HepG2 (cell line): ENCODE data around the gene PSMD9. TPM values are rescaled to one million over a fixed set of nuclear protein-coding genes. Genes with fewer than 3 reads are reported as not detected.

Experiments used
- ATAC-seq: fragments of 200-7000 bp; cut with Tn5 transposase; 3 replicates; pipeline ENCODE4 v1.9.1; 2020; ENCODE audit warnings: mild to moderate bottlenecking, moderate library complexity
- BruUV-seq: library from RNA; stranded (reverse); fragments of 400-500 nt; replicated peaks from 2 replicates; lab custom pipeline; 2021; lab: Mats Ljungman, UMichigan
- CTCF ChIA-PET: fragments of 300-600 bp; formaldehyde crosslinking; extraction: SDS; loops from one replicate; lab custom pipeline; 2021; ENCODE audit warnings: low total read pairs, inconsistent platforms, low intra/inter-chr PET ratio; lab: Yijun Ruan, JAX
- POLR2A ChIA-PET: fragments of 350-600 bp; sonication (Branson Sonifier 250); formaldehyde crosslinking; loops from one replicate; lab custom pipeline; 2020; ENCODE audit warnings: antibody characterized with exemption, inconsistent platforms; lab: Yijun Ruan, JAX
- DNase-seq: peaks from one replicate; pipeline ENCODE4 v3.0.0-alpha.2; 2015; ENCODE audit warnings: low spot score
- FAIRE-seq: peaks from 3 replicates; lab custom pipeline; 2011; peaks lifted over from hg19 to GRCh38; lab: Jason Lieb, UNC
- H2AFZ ChIP-seq: one replicate; pipeline ENCODE4 v1.6.1; 2011; ENCODE audit warnings: low read length, inconsistent platforms
- H3K27ac ChIP-seq: fragments of 300-600 bp; 3 replicates; pipeline ENCODE4 v1.8.0; 2011; ENCODE audit warnings: mixed run types, mild to moderate bottlenecking, mixed read lengths, low read length, inconsistent platforms; ENCODE audit not compliant: insufficient read depth; ENCODE audit errors: extremely low read length
- H3K27me3 ChIP-seq, 2 experiments: fragments of 200-600 bp in 1 of 2; 2 replicates in 1 of 2; 3 replicates in 1 of 2; pipeline versions ENCODE4 v1.6.0 to v1.8.0; 2011; ENCODE audit warnings: low read length in 2 of 2, mild to moderate bottlenecking in 2 of 2, moderate library complexity in 2 of 2, inconsistent platforms in 1 of 2; ENCODE audit not compliant: insufficient read depth in 2 of 2, control insufficient read depth in 1 of 2
- H3K36me3 ChIP-seq, 2 experiments: fragments of 200-600 bp in 1 of 2; replicated peaks in 1 of 2; 2 replicates in 1 of 2; 3 replicates in 1 of 2; pipeline versions ENCODE4 v1.5.1 to v1.8.0; 2011; ENCODE audit warnings: low read length in 2 of 2, inconsistent platforms in 1 of 2; ENCODE audit not compliant: insufficient read depth in 2 of 2, control insufficient read depth in 1 of 2
- H3K4me1 ChIP-seq: 2 replicates; pipeline ENCODE4 v1.5.1; 2012; ENCODE audit warnings: low read length, inconsistent platforms; ENCODE audit not compliant: insufficient read depth
- H3K4me2 ChIP-seq: 2 replicates; pipeline ENCODE4 v1.6.0; 2011; ENCODE audit warnings: low read depth, low read length, inconsistent platforms
- H3K4me3 ChIP-seq, 3 experiments: fragments of 200-600 bp in 1 of 3; sonication (generic), shearing (Covaris generic) in 1 of 3; replicated peaks in 1 of 3; 2 replicates each; pipeline ENCODE4 v1.5.1; 2011 to 2016; ENCODE audit warnings: low read length in 3 of 3, inconsistent platforms in 2 of 3, low read depth in 2 of 3, mild to moderate bottlenecking in 2 of 3, control low read depth in 1 of 3, mixed read lengths in 1 of 3; ENCODE audit not compliant: insufficient read depth in 1 of 3
- H3K79me2 ChIP-seq: one replicate; pipeline ENCODE4 v1.6.1; 2011; ENCODE audit warnings: low read length, inconsistent platforms; ENCODE audit not compliant: insufficient read depth
- H3K9ac ChIP-seq: 2 replicates; pipeline ENCODE4 v1.6.0; 2011; ENCODE audit warnings: mild to moderate bottlenecking, low read depth, low read length, inconsistent platforms; ENCODE audit not compliant: insufficient read depth
- H3K9me3 ChIP-seq: 2 replicates; pipeline ENCODE4 v1.5.1; 2012; ENCODE audit warnings: mild to moderate bottlenecking, low read length
- H4K20me1 ChIP-seq: 2 replicates; pipeline ENCODE4 v1.6.0; 2011; ENCODE audit warnings: inconsistent platforms, mild to moderate bottlenecking, low read length, moderate library complexity; ENCODE audit not compliant: insufficient read depth
- CCAR2 ChIP-seq: fragments of 200-400 bp; formaldehyde crosslinking; optimal IDR thresholded peaks from 2 replicates; pipeline ENCODE3; 2018; ENCODE audit warnings: low read depth, mild to moderate bottlenecking, low read length, moderate library complexity
- CEBPB ChIP-seq: IDR thresholded peaks from 2 replicates; pipeline ENCODE4 v1.6.1; 2011; ENCODE audit warnings: low read depth, low read length, improper control_type of control experiment, borderline replicate concordance
- CENPX ChIP-seq: sonication (generic); formaldehyde crosslinking; IDR thresholded peaks from 2 replicates; pipeline ENCODE4 v1.9.0; 2021; ENCODE audit warnings: mild to moderate bottlenecking, missing genetic modification reagents, moderate library complexity
- EP300 ChIP-seq, 3 experiments: sonication (generic) in 1 of 3; formaldehyde crosslinking in 1 of 3; IDR thresholded peaks; 2 replicates each; pipeline versions ENCODE4 v1.5.1 to v1.6.1; 2011 to 2020; ENCODE audit warnings: low read depth in 2 of 3, low read length in 2 of 3, borderline replicate concordance in 1 of 3, improper control_type of control experiment in 1 of 3, mild to moderate bottlenecking in 1 of 3, missing genetic modification reagents in 1 of 3, moderate library complexity in 1 of 3
- HCFC1 ChIP-seq: fragments of 150-350 bp; IDR thresholded peaks from 2 replicates; pipeline ENCODE4 v1.6.1; 2014; ENCODE audit warnings: low read depth, low read length
- HMG20A ChIP-seq: IDR thresholded peaks from 2 replicates; pipeline ENCODE4 v1.6.1; 2016; ENCODE audit warnings: borderline replicate concordance
- HNF4G ChIP-seq, 2 experiments: sonication (generic) in 1 of 2; formaldehyde crosslinking in 1 of 2; IDR thresholded peaks; 2 replicates each; pipeline versions ENCODE4 v1.4.0 to v1.6.1; 2011 to 2020; ENCODE audit warnings: borderline replicate concordance in 2 of 2, low read depth in 2 of 2, mild to moderate bottlenecking in 2 of 2, low read length in 1 of 2, missing genetic modification reagents in 1 of 2, moderate library complexity in 1 of 2
- MAFK ChIP-seq, 2 experiments: IDR thresholded peaks in 1 of 2; conservative IDR thresholded peaks in 1 of 2; 2 replicates each; pipeline ENCODE4 v1.6.1; 2011; ENCODE audit warnings: improper control_type of control experiment in 2 of 2, low read length in 2 of 2
- MYC ChIP-seq: sonication (generic); formaldehyde crosslinking; IDR thresholded peaks from 2 replicates; pipeline ENCODE4 v1.9.0; 2021; ENCODE audit warnings: missing genetic modification reagents, borderline replicate concordance
- NFIB ChIP-seq: sonication (generic); formaldehyde crosslinking; IDR thresholded peaks from 2 replicates; pipeline ENCODE4 v1.9.0; 2021; ENCODE audit warnings: missing genetic modification reagents, mild to moderate bottlenecking, borderline replicate concordance
- NR2F1 ChIP-seq, 2 experiments: fragments of 450-650 bp in 1 of 2; formaldehyde crosslinking in 1 of 2; IDR thresholded peaks; 2 replicates each; pipeline versions ENCODE4 v1.5.0 to v1.6.1; 2016 to 2020; ENCODE audit warnings: mild to moderate bottlenecking in 1 of 2, missing compliant biosample characterization in 1 of 2, missing genetic modification reagents in 1 of 2, moderate library complexity in 1 of 2
- RBM39 ChIP-seq: fragments of 200-400 bp; formaldehyde crosslinking; IDR thresholded peaks from one replicate; pipeline ENCODE4 v1.6.1; 2018; ENCODE audit warnings: antibody characterized with exemption, mild to moderate bottlenecking, low read depth, low read length; ENCODE audit not compliant: poor library complexity, severe bottlenecking
- ZNF652 ChIP-seq: IDR thresholded peaks from 2 replicates; pipeline ENCODE4 v1.6.1; 2016; ENCODE audit warnings: low read depth, borderline replicate concordance
- WGBS: methylation state at CpG from one replicate; pipeline ENCODE4 v1.1.6; 2017; ENCODE audit warnings: low lambda C conversion rate; 5-methylcytosine and 5-hydroxymethylcytosine counted together
- in situ Hi-C: cut with HindIII; loops from 2 replicates; pipeline ENCODE4 v1.10.0; 2017; ENCODE audit warnings: low pct_unique_long_range_greater_than_20kb; ENCODE audit not compliant: extremely low pct_ligation_motif_present
- intact Hi-C: fragments of 100-400 bp; cut with micrococcal nuclease; formaldehyde crosslinking; loops from one replicate; pipeline ENCODE4 v1.10.0; 2022; ENCODE audit not compliant: unreplicated experiment
- polyA plus RNA-seq, 8 experiments: library from polyadenylated mRNA; depleted of rRNA in 3 of 8; stranded (reverse) in 7 of 8; unstranded in 1 of 8; fragments of >200 nt; fragmentation: Illumina TruSeq in 4 of 8; extraction: Trizol in 4 of 8; gene quantifications; 2 replicates each; pipeline versions ENCODE4 v1.2.1 to v1.2.3, GENCODE V29; 2011 to 2016; ENCODE audit warnings: low read depth in 4 of 8, missing spikeins in 1 of 8, mixed read lengths in 1 of 8; ENCODE audit not compliant: insufficient read depth in 1 of 8
- total RNA-seq, 5 experiments: library from RNA; depleted of rRNA; stranded (reverse); fragments of >200 nt; fragmentation: Illumina TruSeq; extraction: Trizol; gene quantifications; 2 replicates each; pipeline ENCODE4 v1.2.3, GENCODE V29; 2016; ENCODE audit warnings: low read depth in 1 of 5
- TF ChIP-seq, protein P1 (sequence below): sonication (generic); formaldehyde crosslinking; conservative IDR thresholded peaks from 2 replicates; pipeline ENCODE4 v1.8.0; 2022; ENCODE audit warnings: missing genetic modification reagents
- TF ChIP-seq, protein P2 (sequence below): sonication (generic); formaldehyde crosslinking; IDR thresholded peaks from 2 replicates; pipeline ENCODE4 v1.5.1; 2020; ENCODE audit warnings: mild to moderate bottlenecking, missing genetic modification reagents, borderline replicate concordance
- TF ChIP-seq, protein P3 (sequence below): IDR thresholded peaks from 2 replicates; pipeline ENCODE4 v1.6.1; 2016; ENCODE audit warnings: low read depth

The PSMD9 gene
- total and polyA plus RNA-seq, 2 of the 13 experiments (the other 11 are each of a cell fraction or from before 2014, with no cell fraction given): 41.4 to 61.1 TPM

DNA sequence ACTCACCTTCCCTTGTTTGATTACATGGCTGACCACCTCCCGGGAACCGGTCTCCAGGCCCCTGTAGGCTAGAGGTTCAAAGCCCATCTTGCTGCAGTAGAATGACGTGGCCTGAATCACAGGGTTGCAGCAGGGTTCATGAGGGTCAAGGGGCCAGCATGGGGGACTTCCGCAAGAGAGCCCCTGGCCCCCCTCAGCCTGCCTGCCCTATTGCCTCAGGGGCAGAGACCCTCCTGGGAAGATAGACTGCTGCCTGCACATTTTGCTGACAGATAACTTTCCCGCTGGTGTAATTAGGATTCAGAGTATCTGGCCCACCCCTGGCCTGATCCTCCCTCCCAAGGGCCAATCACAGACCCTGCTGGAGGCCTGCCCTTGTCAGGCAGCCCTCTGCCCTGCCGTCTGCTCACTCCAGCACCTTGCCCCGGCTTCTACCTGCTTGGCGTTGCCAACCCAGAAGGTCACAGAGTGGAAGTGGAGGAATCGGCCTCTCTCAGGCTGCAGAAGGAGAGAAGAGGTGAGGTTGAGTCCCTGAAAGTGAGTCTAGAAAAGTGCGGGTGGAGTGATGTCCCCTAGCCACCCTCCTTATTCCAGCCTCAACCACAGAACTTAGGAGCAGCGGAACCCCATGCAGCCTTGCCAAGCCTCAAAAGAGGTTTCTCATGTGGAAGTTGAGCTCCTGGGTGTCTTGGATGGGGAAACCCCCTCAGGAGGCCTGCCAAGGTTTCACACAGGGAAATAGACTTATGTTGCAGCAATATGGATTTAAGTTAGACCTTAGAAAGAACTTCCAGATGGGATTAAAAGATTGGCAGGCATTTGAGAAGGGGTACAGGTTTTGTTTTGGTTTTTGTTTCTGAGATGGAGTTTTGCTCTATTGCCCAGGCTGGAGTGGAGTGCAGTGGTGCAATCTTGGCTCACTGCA lies 31.0 kb upstream of the PSMD9 start:
- BruUV-seq: TSS peak; percentile 78
- Histone ChIP-seq H3K4me2 (peak overlapping the region; percentile 98), H3K27ac (peak overlapping the region; percentile 100), H3K36me3 (peaks cover 0 to 4% of the 10 kb centered on the region in 2 experiments; a peak in 3 of 5 replicates), H3K9me3 (no peaks in the 10 kb centered on the region), H2AFZ (no peak overlapping the region), H3K79me2 (peaks cover 10% of the 10 kb centered on the region), H3K4me1 (peaks cover 64% of the 10 kb centered on the region), H3K4me3 (peak overlapping the region; percentile 58 to 78 (median 60)), H4K20me1 (no peaks in the 10 kb centered on the region), H3K27me3 (no peaks in the 10 kb centered on the region; a peak in 1 of 5 replicates), H3K9ac (peak overlapping the region; percentile 93)
- ATAC-seq: peak; percentile 64
- DNase-seq: peak; percentile 87
- WGBS: 16% methylated on average over 7 of the region's 11 CpGs
- ChIA-PET POLR2A (interaction anchor here (1.2 to 6.4 kb wide), 6 partner anchors 15 to 46 kb away, joined by 3 to 52 read pairs (median 7); partner anchors contain the start of gene PSMD9), CTCF (no interaction called here)
- intact Hi-C loops: loop anchor here (2.0 kb wide), 1 partner anchor 19 kb away; no protein-coding TSS in a partner anchor
- peak; percentile 67 for FAIRE-seq
- in situ Hi-C loops: no loop called here
- TF ChIP-seq NR2F1 (CRISPR knock-in tag; IDR thresholded peaks at IDR 0.05): peak; percentile 97 to 99
- TF ChIP-seq MAFK (conservative IDR thresholded peaks at IDR 0.05 in 1 of 2, IDR thresholded peaks at IDR 0.05 in 1 of 2; ENCODE audit: low read length in 2 of 2): peak; percentile 95 to 99
- TF ChIP-seq NFIB: no peak
- TF ChIP-seq HCFC1: no peak
- TF ChIP-seq, protein P1, sequence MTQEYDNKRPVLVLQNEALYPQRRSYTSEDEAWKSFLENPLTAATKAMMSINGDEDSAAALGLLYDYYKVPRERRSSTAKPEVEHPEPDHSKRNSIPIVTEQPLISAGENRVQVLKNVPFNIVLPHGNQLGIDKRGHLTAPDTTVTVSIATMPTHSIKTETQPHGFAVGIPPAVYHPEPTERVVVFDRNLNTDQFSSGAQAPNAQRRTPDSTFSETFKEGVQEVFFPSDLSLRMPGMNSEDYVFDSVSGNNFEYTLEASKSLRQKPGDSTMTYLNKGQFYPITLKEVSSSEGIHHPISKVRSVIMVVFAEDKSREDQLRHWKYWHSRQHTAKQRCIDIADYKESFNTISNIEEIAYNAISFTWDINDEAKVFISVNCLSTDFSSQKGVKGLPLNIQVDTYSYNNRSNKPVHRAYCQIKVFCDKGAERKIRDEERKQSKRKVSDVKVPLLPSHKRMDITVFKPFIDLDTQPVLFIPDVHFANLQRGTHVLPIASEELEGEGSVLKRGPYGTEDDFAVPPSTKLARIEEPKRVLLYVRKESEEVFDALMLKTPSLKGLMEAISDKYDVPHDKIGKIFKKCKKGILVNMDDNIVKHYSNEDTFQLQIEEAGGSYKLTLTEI (CRISPR knock-in tag): no peak
- TF ChIP-seq, protein P2, sequence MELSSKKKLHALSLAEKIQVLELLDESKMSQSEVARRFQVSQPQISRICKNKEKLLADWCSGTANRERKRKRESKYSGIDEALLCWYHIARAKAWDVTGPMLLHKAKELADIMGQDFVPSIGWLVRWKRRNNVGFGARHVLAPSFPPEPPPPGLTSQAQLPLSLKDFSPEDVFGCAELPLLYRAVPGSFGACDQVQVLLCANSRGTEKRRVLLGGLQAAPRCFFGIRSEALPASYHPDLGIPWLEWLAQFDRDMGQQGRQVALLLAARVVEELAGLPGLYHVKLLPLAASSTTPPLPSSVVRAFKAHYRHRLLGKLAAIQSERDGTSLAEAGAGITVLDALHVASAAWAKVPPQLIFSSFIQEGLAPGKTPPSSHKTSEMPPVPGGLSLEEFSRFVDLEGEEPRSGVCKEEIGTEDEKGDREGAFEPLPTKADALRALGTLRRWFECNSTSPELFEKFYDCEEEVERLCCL (CRISPR knock-in tag): no peak
- no peak for TF ChIP-seq RBM39
- TF ChIP-seq HMG20A: peak; percentile 21; the same call in 1 of the 2 replicates
- no peak for TF ChIP-seq CENPX (CRISPR knock-in tag)
- TF ChIP-seq CCAR2: no peak
- TF ChIP-seq EP300 (IDR thresholded peaks at IDR 0.05; ENCODE audit: low read depth in 2 of 2, low read length in 2 of 2): peak; percentile 66 to 83; a peak in 3 of 4 replicates
- TF ChIP-seq EP300 (CRISPR knock-in tag; IDR thresholded peaks at IDR 0.05; ENCODE audit: borderline replicate concordance): peak; percentile 81
- no peak for TF ChIP-seq ZNF652 (CRISPR knock-in tag)
- peak; percentile 81 for TF ChIP-seq HNF4G (IDR thresholded peaks at IDR 0.05; ENCODE audit: borderline replicate concordance, low read depth, low read length)
- TF ChIP-seq HNF4G (CRISPR knock-in tag; IDR thresholded peaks at IDR 0.05; ENCODE audit: borderline replicate concordance, low read depth): peak; percentile 83; the same call in 1 of the 2 replicates
- TF ChIP-seq CEBPB: peak; percentile 65; the same call in 1 of the 2 replicates
- peak; percentile 68; the same call in 1 of the 2 replicates for TF ChIP-seq MYC (CRISPR knock-in tag)
- TF ChIP-seq, protein P3, sequence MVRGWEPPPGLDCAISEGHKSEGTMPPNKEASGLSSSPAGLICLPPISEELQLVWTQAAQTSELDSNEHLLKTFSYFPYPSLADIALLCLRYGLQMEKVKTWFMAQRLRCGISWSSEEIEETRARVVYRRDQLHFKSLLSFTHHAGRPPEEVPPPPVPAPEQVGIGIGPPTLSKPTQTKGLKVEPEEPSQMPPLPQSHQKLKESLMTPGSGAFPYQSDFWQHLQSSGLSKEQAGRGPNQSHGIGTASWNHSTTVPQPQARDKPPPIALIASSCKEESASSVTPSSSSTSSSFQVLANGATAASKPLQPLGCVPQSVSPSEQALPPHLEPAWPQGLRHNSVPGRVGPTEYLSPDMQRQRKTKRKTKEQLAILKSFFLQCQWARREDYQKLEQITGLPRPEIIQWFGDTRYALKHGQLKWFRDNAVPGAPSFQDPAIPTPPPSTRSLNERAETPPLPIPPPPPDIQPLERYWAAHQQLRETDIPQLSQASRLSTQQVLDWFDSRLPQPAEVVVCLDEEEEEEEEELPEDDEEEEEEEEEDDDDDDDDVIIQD (CRISPR knock-in tag): no peak
